GM11168 (cell line): ENCODE results near the gene STAP2.
"Not testable (repeated sequence)": the region's sequence is repeated elsewhere in the genome, so short reads cannot be mapped to it uniquely, and the experiment has no call there.

ENCODE experiments used
- in situ Hi-C: fragments of 300-500 bp; cut with MboI; formaldehyde crosslinking; loops from one replicate; pipeline ENCODE4 v1.12.0; 2022; ENCODE audit warnings: low sequenced_read_pairs; ENCODE audit not compliant: unreplicated experiment

Gene STAP2

DNA sequence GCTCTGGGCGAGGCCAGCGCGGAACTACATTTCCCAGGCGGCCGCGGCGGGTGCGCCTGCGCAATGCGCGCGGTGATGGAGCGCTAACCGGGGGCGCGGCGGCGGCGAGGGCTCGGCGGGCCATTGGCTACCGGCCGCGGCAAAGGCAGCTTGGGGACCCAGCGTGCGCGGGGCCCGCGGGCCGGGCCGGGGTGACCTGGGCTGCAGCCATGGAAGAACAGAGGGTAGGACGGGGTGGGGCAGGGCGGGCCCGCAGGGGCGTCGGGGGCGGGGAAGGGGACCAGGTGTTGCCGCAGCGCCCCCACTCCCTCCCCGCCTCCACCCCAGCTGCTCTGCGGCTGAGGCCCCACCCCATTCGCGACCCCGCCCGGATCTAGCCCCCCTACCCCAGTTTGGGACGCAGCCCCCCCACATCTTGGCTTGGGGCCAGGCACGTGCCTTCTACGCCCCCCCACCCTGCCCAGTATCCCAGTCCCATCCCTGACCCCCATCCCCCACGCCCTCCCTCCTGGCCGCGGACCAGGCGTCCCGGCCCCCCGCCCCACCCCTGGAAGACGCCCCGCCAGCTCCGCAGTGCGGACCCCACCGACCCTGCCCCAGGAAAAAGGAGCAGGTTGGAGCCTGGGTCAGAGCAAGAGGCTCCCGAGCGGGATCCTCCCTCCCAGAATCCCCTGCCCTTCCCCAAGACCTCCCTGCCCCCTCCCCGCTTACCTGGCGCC, 33.9 kb downstream of the STAP2 start, which contains the start of gene FSD1:
Gene FSD1 (plus strand): TSS at position 61 of the 719 bp plus-strand sequence. CDS start 149 bp downstream, at position 210.
- in situ Hi-C loops = no loop called here

GRCh38 chr19:4303819-4304537, 34.6 kb downstream of the STAP2 start:
- in situ Hi-C loops = no loop called here

DNA sequence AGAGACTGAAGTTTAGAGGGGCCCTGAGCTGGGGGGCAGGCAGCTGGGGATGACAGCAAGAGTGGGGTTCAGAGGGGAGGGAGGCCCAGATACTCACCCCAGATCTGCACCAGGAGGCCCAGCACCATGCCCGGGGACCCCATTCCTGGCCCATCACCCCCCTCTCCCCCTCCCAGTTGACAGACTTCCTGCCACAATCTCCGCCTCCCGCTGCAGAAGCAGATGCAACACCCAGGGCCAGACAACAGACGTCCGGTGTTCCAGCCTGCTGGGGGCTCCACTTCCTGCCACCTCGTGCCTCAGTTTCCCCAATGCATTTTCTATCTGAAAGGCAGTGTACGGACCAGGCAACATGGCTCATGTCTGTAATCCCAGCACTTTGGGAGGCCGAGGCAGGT, 36.4 kb downstream of the STAP2 start, which contains the start of gene TMIGD2:
Gene TMIGD2 (minus strand): TSS at position 147 of the 398 bp plus-strand sequence. CDS start 4 bp downstream, at position 143.
- in situ Hi-C loops = no loop called here

GRCh38 chr19:4301590-4302242, 36.9 kb downstream of the STAP2 start:
- in situ Hi-C loops = no loop called here

DNA sequence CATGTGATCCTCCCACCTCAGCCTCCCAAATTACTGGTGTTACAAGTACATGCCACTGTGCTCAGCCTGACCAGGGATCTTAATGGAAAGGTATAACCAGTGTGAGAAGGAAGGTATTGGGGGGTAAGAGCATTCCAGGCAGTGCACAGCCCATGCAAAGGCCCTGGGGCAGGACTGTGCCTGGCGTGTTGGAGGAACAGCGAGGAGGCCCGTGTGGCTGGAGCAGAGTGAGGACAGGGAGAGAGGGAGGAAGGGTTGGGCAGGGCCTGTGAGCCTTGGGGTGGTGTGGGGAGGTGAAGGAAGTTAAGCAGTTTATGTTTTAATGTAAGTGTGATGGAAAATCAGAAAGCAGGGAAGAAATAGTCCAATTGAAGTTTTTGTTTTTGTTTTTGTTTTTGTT, 38.0 kb downstream of the STAP2 start:
- in situ Hi-C loops = no loop called here

DNA sequence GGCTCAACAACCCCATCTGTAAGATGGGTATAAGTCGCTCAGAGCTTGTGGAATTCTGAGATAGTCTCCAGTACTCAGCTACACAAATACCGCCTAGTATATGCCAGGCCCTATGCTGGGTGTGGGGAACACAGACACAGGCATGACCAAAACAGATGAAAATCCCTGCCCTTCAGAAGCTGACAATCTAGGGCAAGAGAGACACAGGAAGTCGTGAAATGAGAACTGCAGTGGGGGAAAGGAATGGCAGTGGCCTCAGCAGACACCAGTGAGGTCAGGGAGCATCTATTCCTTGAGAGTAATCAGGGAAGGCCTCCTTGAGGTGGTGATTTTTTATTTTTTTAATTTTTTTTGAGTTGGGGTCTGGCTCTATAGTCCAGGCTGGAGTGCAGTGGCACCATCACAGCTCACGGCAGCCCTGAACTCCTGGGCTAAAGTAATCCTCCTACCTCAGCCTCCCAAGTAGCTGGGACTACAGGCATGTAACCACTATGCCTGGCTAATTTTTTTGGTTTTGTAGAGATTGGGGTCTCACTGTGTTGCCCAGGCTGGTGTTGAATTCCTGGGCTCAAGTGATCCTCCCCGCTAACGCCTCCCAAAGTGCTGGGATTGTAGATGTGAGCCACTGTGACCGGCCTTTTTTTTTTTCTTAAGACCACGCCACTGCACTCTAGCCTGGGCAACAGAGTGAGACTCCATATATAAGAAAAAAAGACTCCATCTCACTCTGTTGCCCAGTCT, 39.6 kb downstream of the STAP2 start:
- in situ Hi-C loops = no loop called here

- in situ Hi-C loops = no loop called here
Measured at GRCh38 chr19:4297901-4298809, 40.5 kb downstream of the STAP2 start.

GRCh38 chr19:4295972-4296771, 42.5 kb downstream of the STAP2 start:
- in situ Hi-C loops = no loop called here

GRCh38 chr19:4294389-4294788, 44.2 kb downstream of the STAP2 start:
- in situ Hi-C loops = no loop called here

DNA sequence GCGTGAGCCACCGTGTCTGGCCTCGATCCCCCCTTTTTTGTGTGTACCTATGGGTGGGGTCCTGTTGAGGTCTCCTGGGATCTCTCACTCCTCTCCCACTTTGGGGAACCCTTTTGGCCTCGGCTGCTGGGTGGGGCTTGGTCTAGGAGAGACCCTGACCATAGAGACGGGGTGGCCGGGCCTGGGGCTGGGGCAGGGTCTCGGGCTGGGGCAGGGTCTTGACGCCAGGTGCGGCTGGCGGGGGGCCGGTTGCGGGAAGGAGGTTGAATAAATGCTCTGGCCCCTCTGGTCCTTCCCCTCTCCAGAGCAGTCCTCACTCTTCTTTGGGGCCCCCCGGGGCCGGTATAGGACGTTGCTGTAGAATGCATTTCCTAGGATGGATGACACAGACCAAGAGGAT, 46.1 kb downstream of the STAP2 start:
- in situ Hi-C loops = no loop called here

DNA sequence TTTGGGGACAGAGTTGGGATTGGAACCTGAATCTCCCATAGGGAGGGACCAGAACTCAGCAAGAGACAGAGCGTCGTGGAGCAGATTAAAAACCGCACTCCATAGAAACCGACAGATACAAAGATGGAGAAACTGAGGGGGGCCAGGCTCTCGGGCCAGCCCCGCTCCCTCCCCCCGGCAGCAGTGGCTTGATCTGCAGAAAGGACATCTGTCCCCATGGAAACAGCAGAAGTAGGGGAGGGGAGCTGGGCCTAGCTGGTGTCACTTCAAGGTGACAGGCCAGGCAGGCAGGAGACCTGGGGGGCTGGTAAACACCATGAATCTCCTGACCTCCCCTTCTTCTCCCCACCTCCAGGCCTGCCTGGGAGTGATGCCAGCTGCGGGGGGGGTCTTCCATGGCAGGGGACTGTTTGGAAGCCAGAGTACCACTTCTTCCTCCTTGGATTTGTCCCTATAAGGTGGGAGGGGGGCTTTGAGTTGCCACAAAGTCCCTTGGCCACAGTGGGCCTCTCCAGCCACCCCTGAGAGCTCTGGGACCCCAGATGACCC, 47.4 kb downstream of the STAP2 start:
- in situ Hi-C loops = no loop called here

DNA sequence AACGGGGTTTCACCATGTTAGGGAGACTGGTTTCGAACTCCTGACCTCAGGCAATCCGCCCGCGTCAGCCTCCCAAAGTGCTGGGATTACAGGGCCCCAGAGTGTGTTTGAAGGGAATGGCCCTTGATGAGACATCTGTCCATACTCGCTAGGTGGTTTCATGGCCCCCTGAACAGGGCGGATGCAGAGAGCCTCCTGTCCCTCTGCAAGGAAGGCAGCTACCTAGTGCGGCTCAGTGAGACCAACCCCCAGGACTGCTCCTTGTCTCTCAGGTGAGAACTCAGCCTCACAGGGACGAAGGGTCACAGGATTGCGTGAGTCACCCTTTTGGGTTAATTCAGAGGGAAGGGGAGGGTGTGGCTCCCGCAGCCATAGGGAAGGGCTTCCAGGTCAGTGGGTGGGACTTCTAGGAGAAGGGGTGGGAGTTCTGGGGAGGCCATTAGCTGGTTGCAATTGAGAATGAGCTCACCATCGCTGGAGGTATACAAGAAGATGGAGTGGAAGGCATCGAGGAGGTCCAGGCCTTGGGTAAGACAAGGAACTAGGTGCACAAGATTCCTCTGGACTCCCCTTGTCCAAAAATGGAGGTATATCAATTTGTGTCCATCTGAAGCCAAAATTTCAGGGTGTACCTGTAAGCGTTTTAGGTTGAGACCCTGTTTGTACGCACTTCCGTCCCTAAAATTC, 50.4 kb downstream of the STAP2 start:
- in situ Hi-C loops = no loop called here

- in situ Hi-C loops = not testable (repeated sequence)
Measured at GRCh38 chr19:4286141-4286540, 52.5 kb downstream of the STAP2 start.

- in situ Hi-C loops = no loop called here
Measured at GRCh38 chr19:4284974-4285373, 53.7 kb downstream of the STAP2 start.

GRCh38 chr19:4284176-4284958, 54.3 kb downstream of the STAP2 start:
- in situ Hi-C loops = no loop called here

- in situ Hi-C loops = no loop called here
Measured at GRCh38 chr19:4279530-4280422, 58.9 kb downstream of the STAP2 start.
